ENCODE measurements around the gene TRNP1.

Gene TRNP1

DNA sequence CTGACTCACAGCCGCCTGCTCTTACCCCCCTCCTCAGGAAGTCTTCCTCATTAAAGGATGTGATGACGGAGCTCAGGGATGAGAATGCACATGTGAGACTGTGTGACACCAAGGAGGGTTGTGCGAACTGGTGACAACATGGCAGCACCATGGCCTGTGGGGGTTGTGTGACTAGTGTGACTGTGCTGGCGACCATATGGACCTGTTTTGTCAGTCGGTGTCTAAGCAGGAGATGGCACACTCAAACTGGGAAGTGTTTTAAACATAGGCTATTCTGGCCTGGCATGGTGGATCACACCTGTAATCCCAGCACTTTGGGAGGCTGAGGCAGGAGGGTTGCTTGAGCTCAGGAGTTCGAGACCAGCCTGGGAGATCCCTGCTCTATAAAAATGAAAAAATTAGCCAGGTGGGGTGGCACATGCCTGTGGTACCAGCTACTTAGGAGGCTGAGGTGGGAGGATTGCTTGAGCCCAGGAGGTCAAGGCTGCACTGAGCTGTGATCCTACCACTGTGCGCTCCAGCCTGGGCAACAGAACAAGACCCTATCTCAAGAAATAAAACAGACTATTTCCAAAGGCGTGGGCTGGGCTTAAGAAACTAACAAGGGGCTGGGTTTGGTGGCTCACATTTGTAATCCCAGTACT lies 7.4 kb downstream of the TRNP1 start:
- no peak for DNase-seq (ENCODE audit: low read depth in 1 of 2, low spot score in 1 of 2)

GRCh38 chr1:27001570-27002360 lies 8.3 kb downstream of the TRNP1 start:
- DNase-seq (ENCODE audit: low read depth in 1 of 2, low spot score in 1 of 2): no peak

DNA sequence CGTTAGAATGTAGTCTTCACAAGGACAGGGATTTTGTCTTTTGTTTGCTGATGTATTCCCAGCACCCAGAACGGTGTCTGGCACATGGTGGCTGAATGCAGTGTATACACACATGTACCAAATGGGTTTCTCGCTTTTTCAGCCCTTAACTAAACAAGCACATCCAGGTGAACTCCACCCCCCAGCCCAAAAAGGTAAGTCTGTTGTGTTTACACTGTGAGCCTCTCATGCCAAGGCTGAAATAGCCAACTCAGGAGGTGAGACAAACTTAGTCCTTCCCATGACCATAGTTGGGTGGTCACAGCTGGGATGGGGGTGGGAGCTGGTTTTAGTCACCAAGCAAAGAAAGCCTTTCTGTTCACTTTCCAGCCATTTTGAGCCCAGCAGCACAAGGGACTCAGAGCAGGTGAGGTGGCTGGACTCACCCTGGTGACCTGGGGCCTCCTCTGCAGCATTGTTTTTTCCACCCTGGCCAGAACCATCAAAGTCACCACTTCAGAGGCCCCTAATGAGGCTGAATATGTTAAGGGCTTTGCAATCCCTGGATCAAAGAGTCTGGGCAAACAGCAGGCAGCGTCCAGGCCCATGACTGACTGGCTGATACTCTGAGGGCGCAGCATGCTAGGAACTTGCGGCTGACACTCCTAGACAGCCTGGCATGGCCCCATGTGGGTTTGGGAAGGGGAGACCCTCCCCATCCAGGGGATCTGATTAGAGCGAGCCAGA lies 10.4 kb downstream of the TRNP1 start:
- DNase-seq (ENCODE audit: low read depth in 1 of 2, low spot score in 1 of 2): no peak

GRCh38 chr1:27004471-27005165 lies 11.1 kb downstream of the TRNP1 start:
- DNase-seq (ENCODE audit: low read depth in 1 of 2, low spot score in 1 of 2): no peak

GRCh38 chr1:27005166-27005530 lies 11.7 kb downstream of the TRNP1 start:
- DNase-seq (ENCODE audit: low read depth in 1 of 2, low spot score in 1 of 2): no peak

GRCh38 chr1:27005648-27006496 lies 12.4 kb downstream of the TRNP1 start:
- DNase-seq (ENCODE audit: low read depth in 1 of 2, low spot score in 1 of 2): no peak

DNA sequence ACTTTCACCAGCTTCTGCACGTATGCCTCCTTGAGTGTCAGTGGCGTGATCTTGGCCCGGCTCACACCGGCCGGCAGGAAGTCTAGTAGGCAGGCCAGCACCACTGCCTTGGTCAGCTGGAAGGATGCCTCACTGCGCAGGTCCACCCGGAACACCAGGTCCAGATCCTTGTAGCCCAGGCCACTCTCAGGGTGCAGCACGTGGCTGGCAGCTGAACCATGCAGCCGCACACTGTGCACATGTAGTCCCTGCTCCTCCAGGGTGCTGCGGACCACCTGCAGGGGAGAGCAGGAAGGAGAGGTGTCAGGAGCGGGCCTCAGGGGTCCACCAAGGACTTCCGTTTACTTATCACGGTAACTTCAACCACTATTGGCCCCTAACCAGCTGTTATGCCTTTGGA lies 13.2 kb downstream of the TRNP1 start:
- DNase-seq (ENCODE audit: low read depth in 1 of 2, low spot score in 1 of 2): no peak

DNA sequence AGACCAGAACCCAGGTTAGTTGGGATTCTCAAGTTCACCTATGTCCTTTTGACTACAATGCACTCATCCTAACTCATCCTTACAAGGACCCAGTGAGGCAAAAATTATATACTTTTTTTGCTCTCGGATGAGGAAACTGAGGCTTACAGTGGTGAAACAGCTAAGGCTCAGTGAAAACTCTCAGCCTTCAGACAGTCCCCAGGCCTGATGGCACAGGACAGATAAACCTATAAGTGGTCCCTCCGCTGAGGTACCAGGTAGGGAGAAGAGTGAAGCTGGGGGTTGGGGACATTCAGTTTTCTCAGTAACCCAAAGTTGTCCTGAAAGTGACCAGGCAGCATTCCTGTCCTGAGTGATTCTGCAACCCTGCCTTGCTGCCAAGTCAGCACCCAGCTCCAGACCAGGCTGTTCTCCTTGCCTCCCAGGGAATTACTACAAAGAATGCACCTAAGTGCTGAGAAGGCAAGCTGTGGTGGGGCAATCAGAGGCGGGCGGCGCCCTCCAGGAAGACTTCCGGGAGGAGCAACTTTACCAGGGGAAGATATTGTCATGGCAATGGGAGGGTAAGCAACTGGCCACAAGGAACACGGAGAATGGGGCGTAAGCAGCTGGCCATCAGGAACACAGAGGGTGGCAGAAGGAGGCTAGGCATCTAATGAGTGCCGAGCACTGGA lies 14.6 kb downstream of the TRNP1 start:
- DNase-seq (ENCODE audit: low read depth in 1 of 2, low spot score in 1 of 2): no peak

DNA sequence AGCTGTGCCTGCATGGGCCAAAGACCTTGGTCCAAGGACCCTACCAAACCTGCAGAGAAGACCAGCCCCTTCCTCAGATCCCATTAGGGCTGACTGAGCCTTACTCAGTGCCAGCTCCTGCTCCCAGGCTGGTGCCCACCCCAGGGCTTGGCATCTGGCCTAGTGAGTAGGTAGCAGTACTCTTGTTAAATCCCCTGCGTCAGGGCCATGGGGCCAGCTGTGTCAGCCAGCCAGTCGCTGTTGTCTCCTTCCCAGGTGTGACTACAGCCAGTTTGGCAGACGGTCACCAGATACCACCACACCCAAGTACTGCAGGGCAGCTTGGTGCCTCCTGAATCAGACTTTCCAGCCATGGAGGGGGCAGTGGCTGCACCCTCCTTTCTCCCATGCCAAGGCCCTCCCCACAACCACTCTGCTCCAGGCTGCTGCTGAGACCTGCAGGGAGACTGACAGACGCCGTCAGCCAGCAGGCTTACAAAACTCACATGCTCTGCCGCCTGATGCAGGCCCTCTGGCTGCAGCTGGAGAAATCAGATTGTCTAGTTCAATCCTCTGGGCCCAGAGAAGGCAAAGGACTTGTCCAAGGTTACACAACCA lies 16.2 kb downstream of the TRNP1 start:
- DNase-seq (ENCODE audit: low read depth in 1 of 2, low spot score in 1 of 2): no peak

GRCh38 chr1:27010226-27010994 lies 16.9 kb downstream of the TRNP1 start:
- DNase-seq (ENCODE audit: low read depth in 1 of 2, low spot score in 1 of 2): no peak

- DNase-seq (ENCODE audit: low read depth in 1 of 2, low spot score in 1 of 2): no peak
Measured at GRCh38 chr1:27011058-27011764, 17.7 kb downstream of the TRNP1 start.

GRCh38 chr1:27011976-27012563 lies 18.6 kb downstream of the TRNP1 start:
- DNase-seq (ENCODE audit: low read depth in 1 of 2, low spot score in 1 of 2): no peak

DNA sequence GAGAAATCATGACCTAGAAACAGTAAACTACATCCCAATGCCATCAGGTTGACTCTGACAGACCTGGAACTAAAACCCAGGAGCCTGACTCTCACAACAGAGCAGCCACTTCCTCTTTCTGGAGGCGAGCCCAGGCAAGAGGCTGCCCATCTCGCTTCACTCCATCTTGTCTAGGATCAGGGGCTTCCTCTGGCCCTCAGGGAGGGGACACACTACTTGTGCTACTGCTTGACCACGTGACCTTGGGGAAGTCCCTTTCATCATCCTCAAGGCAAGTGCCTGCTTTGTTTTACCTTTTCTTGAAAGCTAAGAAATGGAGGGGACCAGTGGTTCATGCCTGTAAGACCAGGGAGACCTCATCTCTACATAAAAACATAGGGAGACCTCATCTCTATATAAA lies 21.8 kb downstream of the TRNP1 start:
- DNase-seq (ENCODE audit: low read depth in 1 of 2, low spot score in 1 of 2): no peak

DNA sequence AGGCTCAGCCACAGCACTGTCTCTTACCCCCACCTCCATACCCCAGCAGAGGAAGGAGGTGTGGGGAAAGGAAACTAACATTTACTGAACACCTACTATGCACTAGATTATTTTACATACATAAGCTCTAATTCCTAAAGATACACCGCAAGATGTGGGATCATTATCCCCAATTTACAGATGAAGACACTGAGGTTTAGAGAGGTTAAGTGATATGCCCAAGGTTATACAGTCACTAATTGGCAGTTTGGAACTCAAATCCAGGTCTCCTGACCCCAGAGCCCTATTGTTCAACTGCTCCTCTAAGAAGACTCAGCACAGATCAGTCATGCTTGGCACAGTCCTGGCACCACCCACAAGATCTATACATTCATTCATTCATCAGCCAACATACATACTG lies 22.9 kb downstream of the TRNP1 start:
- no peak for DNase-seq (ENCODE audit: low read depth in 1 of 2, low spot score in 1 of 2)

DNA sequence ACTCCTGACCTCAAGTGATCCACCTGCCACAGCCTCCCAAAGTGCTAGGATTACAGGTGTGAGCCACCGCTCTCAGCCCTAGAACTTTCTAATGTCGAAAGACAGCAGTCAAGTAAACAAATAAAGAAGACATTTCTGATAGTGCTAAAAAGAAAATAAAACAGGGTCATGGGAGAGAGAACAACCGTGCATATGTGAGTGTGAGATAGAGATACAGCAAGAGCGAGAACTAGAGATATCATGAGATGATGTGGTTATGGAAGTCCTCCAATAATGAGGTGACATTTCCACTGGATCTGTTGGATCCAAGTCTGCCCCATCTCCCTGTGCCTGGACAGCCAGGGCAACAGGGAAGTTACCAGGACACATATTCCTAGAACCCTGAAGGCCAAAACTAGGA lies 23.7 kb downstream of the TRNP1 start:
- DNase-seq (ENCODE audit: low read depth in 1 of 2, low spot score in 1 of 2): no peak

- DNase-seq (ENCODE audit: low read depth in 1 of 2, low spot score in 1 of 2): no peak
Measured at GRCh38 chr1:27018316-27018715, 24.8 kb downstream of the TRNP1 start.

- DNase-seq (ENCODE audit: low read depth in 1 of 2, low spot score in 1 of 2): no peak
Measured at GRCh38 chr1:27021354-27022031, 28.0 kb downstream of the TRNP1 start.
